ENCODE results near the gene NDUFB2.

GRCh38 chr7:140752533-140752932, 56.0 kb downstream of the NDUFB2 start:
- TF ChIP-seq EP300 (conservative IDR thresholded peaks at IDR 0.05; ENCODE audit: poor library complexity, severe bottlenecking) (no peak), CTCF (IDR thresholded peaks at IDR 0.05; ENCODE audit: poor library complexity, severe bottlenecking) (no peak), POLR2AphosphoS5 (IDR thresholded peaks at IDR 0.05) (no peak)

Data from neural cell (in vitro differentiated cells).